ENCODE measurements around the gene TLCD4.

Gene TLCD4

GRCh38 chr1:95097426-95097825, 19.7 kb upstream of the TLCD4 start:
- no peaks in the 10 kb centered on the region for H3K4me1 ChIP-seq (ENCODE audit: low read depth, poor library complexity, severe bottlenecking)
- no peaks in the 10 kb centered on the region for H3K27me3 ChIP-seq (ENCODE audit: insufficient read depth, low read depth)
- H3K27ac ChIP-seq = no peak overlapping the region
- TF ChIP-seq CTCF (conservative IDR thresholded peaks at IDR 0.05; ENCODE audit: low read depth, low read length) = no peak
- no peak overlapping the region for H3K4me2 ChIP-seq
- H4K20me1 ChIP-seq (ENCODE audit: insufficient read depth) = no peaks in the 10 kb centered on the region
- no peaks in the 10 kb centered on the region for H3K36me3 ChIP-seq (ENCODE audit: insufficient read depth)
- no peak overlapping the region for H3K9ac ChIP-seq
- H3K79me2 ChIP-seq (ENCODE audit: insufficient read depth, low read depth) = no peaks in the 10 kb centered on the region
- no peak overlapping the region for H2AFZ ChIP-seq (ENCODE audit: low read depth)
- H3K4me3 ChIP-seq (IDR thresholded peaks at IDR 0.05; ENCODE audit: insufficient read depth, low read depth, low read length) = no peak overlapping the region

GRCh38 chr1:95098196-95098595, 19.0 kb upstream of the TLCD4 start:
- H3K36me3 ChIP-seq (ENCODE audit: insufficient read depth) = no peaks in the 10 kb centered on the region
- H3K4me1 ChIP-seq (ENCODE audit: low read depth, poor library complexity, severe bottlenecking) = no peaks in the 10 kb centered on the region
- H3K79me2 ChIP-seq (ENCODE audit: insufficient read depth, low read depth) = no peaks in the 10 kb centered on the region
- H3K27me3 ChIP-seq (ENCODE audit: insufficient read depth, low read depth) = no peaks in the 10 kb centered on the region
- no peak overlapping the region for H3K9ac ChIP-seq
- H3K4me2 ChIP-seq = no peak overlapping the region
- no peaks in the 10 kb centered on the region for H4K20me1 ChIP-seq (ENCODE audit: insufficient read depth)
- H2AFZ ChIP-seq (ENCODE audit: low read depth) = no peak overlapping the region
- no peak for TF ChIP-seq CTCF (conservative IDR thresholded peaks at IDR 0.05; ENCODE audit: low read depth, low read length)
- no peak overlapping the region for H3K4me3 ChIP-seq (IDR thresholded peaks at IDR 0.05; ENCODE audit: insufficient read depth, low read depth, low read length)
- no peak overlapping the region for H3K27ac ChIP-seq

- Histone ChIP-seq H3K4me3 (IDR thresholded peaks at IDR 0.05; ENCODE audit: insufficient read depth, low read depth, low read length) (no peak overlapping the region), H3K9ac (no peak overlapping the region), H3K36me3 (ENCODE audit: insufficient read depth) (no peaks in the 10 kb centered on the region), H2AFZ (ENCODE audit: low read depth) (no peak overlapping the region), H3K27ac (no peak overlapping the region), H3K79me2 (ENCODE audit: insufficient read depth, low read depth) (no peaks in the 10 kb centered on the region), H3K4me2 (no peak overlapping the region), H3K4me1 (ENCODE audit: low read depth, poor library complexity, severe bottlenecking) (no peaks in the 10 kb centered on the region), H4K20me1 (ENCODE audit: insufficient read depth) (no peaks in the 10 kb centered on the region), H3K27me3 (ENCODE audit: insufficient read depth, low read depth) (no peaks in the 10 kb centered on the region)
- no peak for TF ChIP-seq CTCF (conservative IDR thresholded peaks at IDR 0.05; ENCODE audit: low read depth, low read length)
These were observed 8.4 kb upstream of the TLCD4 start for GRCh38 chr1:95108792-95109191.

GRCh38 chr1:95111014-95111413, 6.1 kb upstream of the TLCD4 start:
- Histone ChIP-seq H3K27ac (no peak overlapping the region), H3K27me3 (ENCODE audit: insufficient read depth, low read depth) (no peaks in the 10 kb centered on the region), H4K20me1 (ENCODE audit: insufficient read depth) (no peaks in the 10 kb centered on the region), H3K79me2 (ENCODE audit: insufficient read depth, low read depth) (no peaks in the 10 kb centered on the region), H3K4me1 (ENCODE audit: low read depth, poor library complexity, severe bottlenecking) (no peaks in the 10 kb centered on the region), H3K4me3 (IDR thresholded peaks at IDR 0.05; ENCODE audit: insufficient read depth, low read depth, low read length) (no peak overlapping the region), H2AFZ (ENCODE audit: low read depth) (no peak overlapping the region), H3K9ac (no peak overlapping the region), H3K4me2 (no peak overlapping the region), H3K36me3 (ENCODE audit: insufficient read depth) (no peaks in the 10 kb centered on the region)
- TF ChIP-seq CTCF (conservative IDR thresholded peaks at IDR 0.05; ENCODE audit: low read depth, low read length) = no peak

- H3K36me3 ChIP-seq (ENCODE audit: insufficient read depth) = no peaks in the 10 kb centered on the region
- no peak for TF ChIP-seq CTCF (conservative IDR thresholded peaks at IDR 0.05; ENCODE audit: low read depth, low read length)
- H2AFZ ChIP-seq (ENCODE audit: low read depth) = no peak overlapping the region
- no peaks in the 10 kb centered on the region for H4K20me1 ChIP-seq (ENCODE audit: insufficient read depth)
- no peak overlapping the region for H3K4me2 ChIP-seq
- no peaks in the 10 kb centered on the region for H3K27me3 ChIP-seq (ENCODE audit: insufficient read depth, low read depth)
- H3K9ac ChIP-seq = no peak overlapping the region
- no peaks in the 10 kb centered on the region for H3K79me2 ChIP-seq (ENCODE audit: insufficient read depth, low read depth)
- H3K4me3 ChIP-seq (IDR thresholded peaks at IDR 0.05; ENCODE audit: insufficient read depth, low read depth, low read length) = no peak overlapping the region
- no peaks in the 10 kb centered on the region for H3K4me1 ChIP-seq (ENCODE audit: low read depth, poor library complexity, severe bottlenecking)
- H3K27ac ChIP-seq = no peak overlapping the region
These were observed 3.5 kb upstream of the TLCD4 start for GRCh38 chr1:95113684-95114083.
